ENCODE measurements around the gene IMP4. TPM values are rescaled to one million over a fixed set of nuclear protein-coding genes. Genes with fewer than 3 reads are reported as not detected.

IMP4 gene
- total and polyA plus RNA-seq, 2 of the 8 experiments (the other 6 are each of a cell fraction or from before 2014, with no cell fraction given) = 96.8 to 194 TPM

- H3K27me3 ChIP-seq (replicated peaks in 1 of 4; ENCODE audit: control insufficient read depth in 3 of 4, extremely low read depth in 1 of 4, insufficient read depth in 3 of 4, low read length in 3 of 4) = peaks cover 0 to 2% (median 0%) of the 10 kb centered on the region in 4 experiments; a peak in 1 of 7 replicates
- H3K9me3 ChIP-seq (ENCODE audit: insufficient read depth in 2 of 2, low read depth in 1 of 2, low read length in 1 of 2) = no peaks in the 10 kb centered on the region
- no peak overlapping the region for H4K5ac ChIP-seq (ENCODE audit: insufficient read length, low read depth, low read length)
- peaks cover 0 to 4% (median 3%) of the 10 kb centered on the region in 4 experiments; a peak in 5 of 7 replicates for H3K4me1 ChIP-seq (replicated peaks in 1 of 4; ENCODE audit: control insufficient read depth in 3 of 4, insufficient read depth in 4 of 4, low read length in 3 of 4)
- H3K9ac ChIP-seq (replicated peaks in 1 of 4; ENCODE audit: extremely low read depth in 1 of 4, low read depth in 3 of 4, low read length in 3 of 4) = no peak overlapping the region
- H2AFZ ChIP-seq (ENCODE audit: low read length) = no peak overlapping the region
- no peak overlapping the region for H3K27ac ChIP-seq (ENCODE audit: low read depth, low read length)
- no peak overlapping the region for H3K23ac ChIP-seq (ENCODE audit: insufficient read length)
- no peak overlapping the region for H2BK5ac ChIP-seq (ENCODE audit: low read depth, low read length)
- ChIA-PET POLR2A (ENCODE audit: partially characterized antibody) (interaction anchor here (0.6 kb wide), 1 partner anchor 17 kb away, joined by 3 read pairs; no protein-coding TSS in a partner anchor), CTCF (ENCODE audit: partially characterized antibody) (interaction anchor here (0.9 to 1.4 kb wide), 2 partner anchors 13 to 19 kb away, joined by 3 read pairs; no protein-coding TSS in a partner anchor)
- no peaks in the 10 kb centered on the region for H4K20me1 ChIP-seq (replicated peaks in 1 of 2; ENCODE audit: control insufficient read depth in 1 of 2, insufficient read depth in 2 of 2, low read length in 2 of 2)
- H3K14ac ChIP-seq (ENCODE audit: insufficient read length) = no peak overlapping the region
- no peak overlapping the region for H3K4me2 ChIP-seq (ENCODE audit: insufficient read depth in 1 of 2, low read depth in 2 of 2, low read length in 2 of 2)
- H3K79me2 ChIP-seq (ENCODE audit: control insufficient read depth in 1 of 2, insufficient read depth in 2 of 2, low read length in 2 of 2) = no peaks in the 10 kb centered on the region
- 91% methylated on average over 8 of the region's 9 CpGs; no CpG with 5 or more reads in 1 of the 2 experiments for WGBS, 2 experiments (ENCODE audit: extremely low coverage in 1 of 2, insufficient coverage in 1 of 2, insufficient read length in 1 of 2, insufficient replicate concordance in 2 of 2, low coverage in 1 of 2, low lambda C conversion rate in 2 of 2, missing lambda C conversion rate in 1 of 2)
- no peaks in the 10 kb centered on the region for H3K36me3 ChIP-seq (ENCODE audit: control insufficient read depth in 2 of 4, insufficient read depth in 4 of 4, low read length in 3 of 4)
- H2AK5ac ChIP-seq (ENCODE audit: low read depth, low read length) = no peak overlapping the region
- no peak overlapping the region for H3K4ac ChIP-seq (replicated peaks; ENCODE audit: insufficient read length, low read depth, low read length)
- no peak overlapping the region for H2BK15ac ChIP-seq (ENCODE audit: low read length)
- H3K23me2 ChIP-seq (ENCODE audit: low read depth, low read length) = peaks cover 3% of the 10 kb centered on the region; the same call in 1 of the 2 replicates
- H4K8ac ChIP-seq (ENCODE audit: extremely low read depth, insufficient read depth, low read length) = no peak overlapping the region
- H3K4me3 ChIP-seq (ENCODE audit: extremely low read depth in 1 of 4, insufficient read depth in 2 of 4, low read depth in 3 of 4, low read length in 4 of 4) = no peak overlapping the region
- H2BK12ac ChIP-seq (ENCODE audit: low read depth, low read length) = no peak overlapping the region
- no peak overlapping the region for H2BK20ac ChIP-seq (ENCODE audit: low read length)
- H3K56ac ChIP-seq (replicated peaks; ENCODE audit: insufficient read length, low read depth, low read length) = no peak overlapping the region
- H4K91ac ChIP-seq (replicated peaks; ENCODE audit: insufficient read length, low read length) = no peak overlapping the region
- FAIRE-seq (no peak), DNase-seq (ENCODE audit: low read depth in 1 of 2, low spot score in 2 of 2) (no peak)
- peaks cover 6% of the 10 kb centered on the region; the same call in 1 of the 2 replicates for H3K79me1 ChIP-seq (ENCODE audit: low read depth, low read length)
- H3K18ac ChIP-seq (ENCODE audit: extremely low read depth, low read length) = no peak overlapping the region
- H2BK120ac ChIP-seq (replicated peaks; ENCODE audit: low read depth, low read length) = no peak overlapping the region
- no peak for TF ChIP-seq CREB1 (IDR thresholded peaks at IDR 0.05)
- no peak for TF ChIP-seq ASH2L (IDR thresholded peaks at IDR 0.05; ENCODE audit: low read length)
- no peak for TF ChIP-seq CBX5 (IDR thresholded peaks at IDR 0.05; ENCODE audit: low read depth, low read length)
- no peak for TF ChIP-seq SP4 (IDR thresholded peaks at IDR 0.05; ENCODE audit: low read length)
- no peak for TF ChIP-seq JUND (IDR thresholded peaks at IDR 0.05; ENCODE audit: low read length)
- no peak for TF ChIP-seq EZH2 (IDR thresholded peaks at IDR 0.05; ENCODE audit: low read depth, low read length, severe bottlenecking)
- no peak for TF ChIP-seq E2F6 (IDR thresholded peaks at IDR 0.05)
- no peak for TF ChIP-seq BRCA1 (IDR thresholded peaks at IDR 0.05; ENCODE audit: low read depth, low read length)
- no peak for TF ChIP-seq SIX5 (IDR thresholded peaks at IDR 0.05; ENCODE audit: low read depth, low read length)
- no peak for TF ChIP-seq TEAD4 (IDR thresholded peaks at IDR 0.05; ENCODE audit: low read depth, low read length)
- no peak for TF ChIP-seq BACH1 (IDR thresholded peaks at IDR 0.05; ENCODE audit: low read length)
- TF ChIP-seq EGR1 (IDR thresholded peaks at IDR 0.05; ENCODE audit: borderline replicate concordance, low read depth, low read length) = no peak
- no peak for TF ChIP-seq PHF8 (conservative IDR thresholded peaks at IDR 0.05; ENCODE audit: low read depth, low read length)
Measured at GRCh38 chr2:130374587-130375290, 32.0 kb downstream of the IMP4 start.

All from H1 (cell line).